GM21723 (cell line): ENCODE data around the gene RTN4IP1.
"Not testable (repeated sequence)": the region's sequence is repeated elsewhere in the genome, so short reads cannot be mapped to it uniquely, and the experiment has no call there.

Experiments used
- ATAC-seq: cut with Tn5 transposase; IDR thresholded peaks from one replicate; pipeline ENCODE4 v1.9.1; 2021; ENCODE audit warnings: mild to moderate bottlenecking, moderate library complexity; ENCODE audit not compliant: unreplicated experiment

Gene RTN4IP1

DNA sequence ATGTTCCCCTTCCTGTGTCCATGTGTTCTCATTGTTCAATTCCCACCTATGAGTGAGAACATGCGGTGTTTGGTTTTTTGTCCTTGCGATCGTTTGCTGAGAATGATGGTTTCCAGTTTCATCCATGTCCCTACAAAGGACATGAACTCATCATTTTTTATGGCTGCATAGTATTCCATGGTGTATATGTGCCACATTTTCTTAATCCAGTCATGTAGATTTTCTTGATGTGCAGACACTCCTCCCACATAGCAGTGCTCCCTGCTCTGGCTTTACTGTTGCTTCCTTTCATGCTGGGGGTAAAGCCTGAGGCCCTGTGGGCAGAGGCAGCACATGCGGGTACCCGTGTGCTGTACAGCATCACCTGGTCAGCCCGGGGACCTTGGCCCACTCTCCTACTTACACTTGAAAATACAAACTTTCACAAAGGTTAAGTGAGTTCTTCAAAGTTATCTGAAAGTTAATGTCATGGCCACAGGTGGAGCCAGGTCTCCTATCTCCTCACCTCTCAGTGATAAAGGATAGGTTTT lies 80.3 kb downstream of the RTN4IP1 start:
- not testable (repeated sequence) for ATAC-seq

DNA sequence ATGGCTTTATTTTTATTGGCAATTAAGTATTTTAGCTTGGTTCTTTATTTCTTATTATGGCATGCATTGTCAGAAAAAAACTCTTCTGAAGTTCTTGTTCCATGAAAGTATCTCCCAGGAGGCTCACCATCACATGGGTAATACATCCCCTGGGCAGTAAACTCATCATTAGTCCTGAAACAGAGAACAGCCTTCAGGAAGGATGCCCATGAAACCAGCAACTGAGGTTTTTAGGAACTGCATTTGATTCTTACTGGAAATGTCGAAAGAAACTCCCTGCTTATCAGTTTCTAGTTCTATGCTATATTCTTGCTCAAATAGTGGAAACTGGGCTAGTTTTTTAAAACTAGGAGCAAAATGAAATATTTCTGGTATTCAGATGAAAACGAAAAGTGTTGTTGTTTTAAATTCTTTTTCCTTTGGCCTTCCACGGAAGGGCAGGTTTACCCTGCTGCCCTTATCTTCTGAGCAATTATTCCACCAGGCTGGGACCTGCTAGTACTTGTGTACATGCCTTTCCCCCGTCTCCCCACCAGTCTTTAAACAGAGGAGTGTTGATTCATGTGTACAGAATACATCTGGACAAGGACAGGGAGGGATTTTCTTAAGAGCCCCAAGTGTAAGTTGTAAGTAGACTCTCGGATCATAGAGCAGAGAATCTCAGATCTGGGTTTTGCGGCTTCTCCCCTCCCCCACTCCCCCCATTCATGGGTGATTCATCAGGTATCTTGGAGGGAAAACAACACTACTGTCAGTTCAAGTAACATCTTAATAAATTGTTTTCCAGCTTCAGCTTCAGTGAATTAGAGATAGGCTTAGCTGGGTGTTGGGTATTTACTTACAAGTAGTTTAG lies 81.5 kb downstream of the RTN4IP1 start:
- no peak for ATAC-seq

DNA sequence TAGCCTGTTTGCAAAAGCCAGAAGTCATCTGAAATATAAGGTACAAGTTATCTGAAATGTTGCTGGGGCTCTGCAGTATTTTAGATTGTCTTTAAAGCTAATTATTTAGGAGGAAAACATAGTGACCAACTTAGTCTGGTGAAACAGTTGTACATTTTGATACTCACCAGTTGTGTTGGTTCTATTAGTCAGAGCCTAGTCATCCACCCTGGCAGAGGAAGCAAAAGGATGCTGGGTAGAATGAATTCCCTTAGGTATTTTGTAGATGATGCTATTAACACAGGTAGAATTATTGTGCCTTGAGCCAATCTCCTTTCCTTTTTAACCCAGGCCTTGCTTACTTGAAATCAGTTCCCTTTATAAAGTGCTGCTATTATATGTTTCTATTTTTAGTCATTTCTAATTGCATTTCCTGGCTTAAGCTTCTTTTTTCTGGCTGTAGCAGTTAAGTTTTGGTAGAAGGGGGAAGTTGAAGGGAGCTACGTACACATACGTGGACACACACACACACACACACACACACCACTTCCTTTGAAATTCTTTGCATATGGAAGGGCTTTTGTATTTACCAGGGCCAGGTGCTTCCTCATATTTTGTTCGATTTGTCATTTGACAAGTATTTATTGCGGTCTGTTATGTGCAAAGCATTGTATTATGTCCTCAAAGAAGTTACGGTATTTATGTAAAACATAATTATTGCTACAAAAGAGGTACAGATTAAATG lies 82.4 kb downstream of the RTN4IP1 start:
- no peak for ATAC-seq

DNA sequence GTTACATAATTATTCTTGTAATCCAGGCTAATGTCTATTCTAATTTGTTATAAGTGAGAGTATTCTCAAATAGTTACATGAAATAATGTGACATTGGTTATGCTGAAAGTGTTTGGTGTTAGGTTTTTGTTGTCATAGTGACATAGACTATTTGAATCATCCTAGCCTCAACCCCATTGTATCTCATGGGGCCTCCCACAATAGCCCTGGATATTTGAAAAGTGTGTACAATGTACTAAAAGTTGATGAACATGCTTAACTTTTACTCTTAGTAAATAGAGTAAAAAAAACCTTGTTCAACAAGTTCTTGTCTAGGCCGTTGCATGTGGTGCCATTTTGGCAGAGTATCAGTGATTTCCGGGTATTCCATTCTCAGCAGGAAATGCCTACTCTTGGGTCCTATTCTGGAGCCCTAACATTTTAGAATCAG lies 83.0 kb downstream of the RTN4IP1 start:
- no peak for ATAC-seq

DNA sequence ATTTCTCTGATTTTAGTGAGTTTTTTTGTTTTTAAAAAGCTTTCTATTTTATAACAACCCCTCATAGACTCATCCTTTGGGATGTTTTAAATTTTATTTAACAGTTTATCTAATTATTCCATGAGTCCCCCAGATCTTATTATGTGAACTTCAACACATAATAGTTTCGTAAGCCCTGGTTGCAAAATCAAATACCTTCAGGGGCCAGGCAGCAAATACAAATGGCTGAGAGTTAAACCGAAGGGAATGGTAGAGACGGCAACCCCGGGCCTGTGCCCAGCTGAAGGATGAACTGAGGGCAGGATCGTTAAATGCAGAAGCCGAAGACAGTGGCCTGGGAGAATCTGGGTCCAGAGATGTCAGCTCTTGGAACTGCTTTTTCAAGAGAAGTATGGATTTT lies 88.4 kb downstream of the RTN4IP1 start:
- no peak for ATAC-seq

DNA sequence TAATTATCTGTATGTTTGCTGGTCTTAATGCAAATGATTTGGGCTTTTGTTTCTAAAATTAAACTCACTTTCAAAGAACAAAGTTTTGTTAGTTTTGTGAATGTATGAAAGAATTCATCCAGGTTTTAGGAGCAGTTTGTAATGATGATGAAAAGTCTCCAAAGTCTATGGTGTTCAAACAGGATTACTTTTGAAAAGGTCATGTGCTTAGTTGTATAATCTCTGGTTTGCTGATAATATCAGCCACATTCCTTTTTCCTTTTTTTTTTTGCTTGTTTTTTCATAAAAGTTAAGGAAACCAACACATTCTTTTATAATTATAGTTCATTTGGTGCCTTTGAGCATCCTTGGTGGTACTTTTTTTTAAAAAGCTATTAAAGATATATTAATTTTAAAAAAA lies 88.9 kb downstream of the RTN4IP1 start:
- no peak for ATAC-seq

DNA sequence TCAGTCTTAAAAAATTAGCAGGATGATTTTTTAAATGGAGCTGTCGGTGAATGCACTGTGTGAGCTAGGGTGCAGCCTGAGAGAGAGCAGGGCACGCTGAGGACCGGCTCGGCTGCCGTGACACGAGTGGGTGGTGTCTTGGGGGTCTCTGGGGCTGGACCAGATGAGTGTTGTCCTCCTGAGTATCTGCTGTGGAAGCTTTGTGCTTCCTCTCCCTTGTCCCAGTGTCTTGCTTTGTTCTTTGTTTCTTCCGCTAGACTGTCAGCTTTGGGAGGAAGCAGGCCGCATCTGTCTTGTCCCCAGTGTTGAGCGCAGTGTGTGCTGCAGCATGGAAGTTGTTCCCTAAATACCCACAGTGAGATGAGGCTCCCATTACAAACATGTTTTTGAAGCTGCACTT lies 89.4 kb downstream of the RTN4IP1 start:
- no peak for ATAC-seq

DNA sequence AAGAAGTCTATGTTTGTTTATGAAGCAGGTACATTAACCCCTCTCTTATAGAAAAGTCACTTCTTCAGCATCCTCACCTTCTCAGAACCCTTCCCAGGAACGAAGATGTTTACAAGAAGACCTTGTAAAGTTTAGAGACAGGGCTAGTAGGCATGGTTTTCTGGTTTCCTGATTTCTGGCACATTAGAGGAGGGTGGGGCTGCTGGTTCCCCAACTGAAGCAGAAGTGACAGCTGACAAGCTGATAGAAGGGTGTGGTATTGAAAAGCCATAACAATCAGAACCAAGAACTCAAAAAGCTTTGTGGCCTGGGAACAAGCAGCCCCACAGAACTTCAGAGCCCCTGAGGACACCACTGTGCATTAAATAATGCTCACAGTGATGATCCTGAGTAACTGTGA lies 91.2 kb downstream of the RTN4IP1 start:
- ATAC-seq = no peak

DNA sequence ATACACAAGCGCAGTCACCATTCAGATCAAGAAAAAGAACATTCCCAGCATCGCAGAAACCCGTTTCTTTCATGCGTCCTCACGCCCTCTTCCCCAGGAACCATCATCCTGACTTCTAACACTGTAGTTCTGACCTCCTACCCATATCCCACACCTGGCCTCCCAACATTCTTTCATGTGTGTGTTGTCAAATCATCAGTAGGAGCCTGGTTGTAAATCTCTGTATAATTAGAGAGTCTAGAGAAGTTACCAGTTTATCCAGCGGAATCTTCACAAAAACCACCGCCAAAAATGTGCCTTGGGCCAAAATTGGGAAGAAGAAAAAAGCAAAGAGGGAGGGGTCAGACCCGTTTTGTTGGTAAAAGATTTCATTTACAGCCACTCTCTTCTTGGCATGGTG lies 91.6 kb downstream of the RTN4IP1 start:
- ATAC-seq = no peak

DNA sequence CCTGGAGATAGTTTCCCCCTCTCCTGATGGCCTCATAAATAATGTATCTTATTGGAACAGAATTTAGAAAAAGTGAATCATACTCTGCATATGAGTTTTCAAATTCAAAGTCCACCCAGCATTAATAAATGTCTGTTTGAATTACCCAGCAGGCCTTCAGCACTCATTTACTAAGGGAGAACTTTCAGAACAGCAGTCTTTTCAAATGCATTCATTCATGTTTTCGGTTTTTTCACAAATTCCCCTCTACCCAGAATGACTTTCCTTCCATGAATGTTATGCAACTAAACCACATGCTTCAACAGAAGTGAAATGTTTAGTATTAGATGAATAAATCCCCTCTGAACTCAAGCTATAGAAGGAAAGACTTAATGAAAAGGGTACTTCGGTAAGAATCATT lies 92.4 kb downstream of the RTN4IP1 start:
- ATAC-seq = no peak

DNA sequence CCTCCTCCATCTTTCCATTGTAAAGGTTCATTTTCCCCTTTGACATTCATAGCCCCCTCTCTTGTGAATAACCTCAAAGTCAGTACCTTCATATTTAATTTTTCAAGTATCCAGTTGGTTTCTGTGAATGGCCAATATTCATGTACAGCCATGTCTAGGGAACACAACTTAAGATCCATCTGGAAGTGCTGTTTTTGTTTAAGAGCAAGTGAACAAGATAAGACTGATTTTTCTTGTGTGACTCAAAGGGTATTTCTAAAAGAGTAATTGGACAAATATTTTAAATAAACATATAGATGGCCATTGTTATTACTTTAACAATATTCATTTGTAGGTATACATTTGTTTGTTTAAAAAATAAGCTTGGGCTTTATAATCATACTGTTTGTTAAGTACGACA lies 92.9 kb downstream of the RTN4IP1 start:
- ATAC-seq = no peak

DNA sequence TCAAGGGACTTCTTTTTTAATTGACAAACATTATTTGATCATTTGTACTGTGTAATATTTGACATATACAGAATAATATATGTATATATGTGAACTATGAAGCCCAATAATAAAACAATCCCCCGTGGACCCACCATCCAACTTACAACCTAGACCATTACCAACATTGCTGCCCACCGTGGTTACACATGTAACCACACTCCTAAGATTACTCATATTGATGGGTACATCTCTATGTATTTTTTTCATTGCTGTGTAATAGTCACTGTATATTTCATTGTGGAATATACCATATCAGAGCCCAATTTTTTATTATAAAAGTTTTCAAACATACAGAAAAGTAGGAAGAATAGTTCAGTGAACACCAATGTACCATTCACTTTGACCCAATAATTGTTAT lies 94.3 kb downstream of the RTN4IP1 start:
- no peak for ATAC-seq

DNA sequence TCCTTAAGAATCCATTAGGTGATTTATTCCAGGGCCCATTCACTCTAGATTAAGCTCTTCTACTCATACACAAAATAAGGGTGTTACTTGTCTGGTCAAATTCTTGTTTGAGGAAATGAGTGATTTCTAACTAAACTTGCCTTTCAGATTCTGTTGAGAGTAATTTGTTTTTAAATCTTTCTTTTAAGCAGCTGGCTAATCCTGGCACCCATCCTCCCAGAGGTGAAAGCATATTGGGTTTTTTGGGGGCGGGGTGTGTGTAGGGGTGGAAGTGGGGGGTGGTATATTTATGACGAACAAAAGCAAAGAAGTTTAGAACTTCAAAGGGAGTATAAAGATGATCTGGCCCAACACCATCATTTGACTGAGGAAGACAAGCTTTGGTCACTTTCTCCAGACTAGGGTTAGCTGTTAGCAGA lies 94.7 kb downstream of the RTN4IP1 start:
- ATAC-seq = no peak

DNA sequence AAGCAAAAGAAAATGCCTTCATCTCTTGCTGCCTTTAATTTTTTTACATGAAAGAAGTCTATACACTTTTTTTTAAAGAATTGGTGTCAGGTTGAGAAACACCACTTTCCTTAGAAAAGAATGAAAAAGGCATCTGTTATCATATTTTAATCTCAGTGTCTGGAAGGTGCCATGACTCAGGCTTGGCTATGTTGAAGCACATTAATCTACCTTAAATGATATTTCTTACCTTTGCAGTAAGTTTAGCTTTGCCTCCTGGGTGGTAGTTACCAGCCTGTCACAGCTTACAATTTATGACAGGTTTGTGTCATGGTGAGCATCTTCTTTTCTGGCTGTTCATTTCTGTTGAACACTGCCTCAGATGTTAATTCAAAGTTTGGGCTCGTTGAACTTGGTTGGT lies 95.3 kb downstream of the RTN4IP1 start:
- no peak for ATAC-seq

DNA sequence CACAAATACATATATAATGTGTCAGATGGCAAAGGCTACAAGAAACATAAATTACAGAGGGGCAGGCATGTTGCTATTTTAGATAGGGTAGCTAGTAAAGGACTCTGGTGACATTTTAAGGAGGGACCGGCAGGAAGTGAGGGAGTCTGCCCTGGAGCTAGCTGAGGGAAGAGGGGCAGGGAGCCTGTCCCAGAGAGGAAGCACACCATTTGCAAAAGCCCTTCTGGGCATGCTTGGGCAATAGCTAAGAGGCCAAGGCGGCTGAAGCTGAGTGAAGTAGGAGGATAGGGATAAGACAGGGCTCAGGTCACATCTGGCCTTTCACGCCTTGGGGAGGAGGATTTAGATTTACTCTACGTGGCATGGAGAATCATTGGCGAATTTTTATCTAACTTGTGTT lies 96.2 kb downstream of the RTN4IP1 start:
- no peak for ATAC-seq

DNA sequence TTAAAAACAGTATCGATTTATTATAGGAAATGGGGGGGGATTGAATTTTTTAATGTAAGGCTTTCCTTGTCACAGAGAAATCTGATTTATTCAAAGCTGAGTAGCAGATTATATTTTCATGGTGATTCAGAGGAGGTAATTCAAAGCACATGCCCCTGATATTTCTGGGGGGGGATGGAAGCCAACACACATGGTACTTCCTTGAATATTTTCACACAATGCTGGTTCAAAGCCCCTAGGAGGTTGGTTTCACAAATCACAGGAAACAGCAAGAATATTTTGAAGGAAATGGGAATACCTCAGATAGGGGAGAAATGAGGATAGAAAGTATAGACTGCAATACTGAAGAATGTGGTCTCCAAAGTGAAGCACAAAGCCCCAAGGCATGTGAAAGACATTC lies 98.8 kb downstream of the RTN4IP1 start:
- no peak for ATAC-seq

DNA sequence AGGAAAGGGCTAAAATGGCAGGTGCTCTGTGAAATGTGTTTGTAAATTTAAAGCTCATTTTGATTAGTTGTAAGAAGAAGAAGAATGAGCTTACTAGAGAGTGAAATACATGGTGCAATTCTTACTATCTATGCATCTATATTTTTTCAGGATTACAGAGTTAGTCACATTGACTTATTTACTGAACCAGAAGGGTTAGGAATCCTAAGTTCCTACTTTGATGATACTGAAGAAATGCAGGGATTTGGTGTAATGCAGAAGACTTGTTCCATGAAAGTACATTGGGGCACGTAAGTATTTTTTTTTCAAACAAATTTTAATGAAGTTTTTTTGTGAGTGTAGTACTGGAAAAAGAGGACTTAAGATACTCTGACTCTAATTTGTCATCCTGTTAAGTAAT lies 99.3 kb downstream of the RTN4IP1 start:
- no peak for ATAC-seq

DNA sequence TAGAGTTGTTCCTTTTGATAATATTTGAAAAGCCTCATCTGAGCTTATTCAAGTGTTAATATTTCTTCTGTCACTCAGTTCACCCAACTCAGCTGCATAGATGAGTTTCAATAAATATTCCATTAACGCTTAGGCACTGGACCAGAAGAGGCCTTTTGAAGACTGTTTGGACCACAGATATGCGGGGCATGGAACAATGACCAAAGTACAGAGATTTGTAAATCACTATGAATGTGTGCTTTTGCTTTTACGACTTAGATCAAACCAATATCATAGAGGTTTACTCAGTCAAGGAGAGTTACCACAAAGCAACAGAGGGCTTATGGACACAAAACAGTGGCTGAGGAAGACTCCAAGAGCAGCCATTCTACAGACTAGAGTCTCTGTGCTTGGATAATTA lies 99.9 kb downstream of the RTN4IP1 start:
- ATAC-seq = no peak

DNA sequence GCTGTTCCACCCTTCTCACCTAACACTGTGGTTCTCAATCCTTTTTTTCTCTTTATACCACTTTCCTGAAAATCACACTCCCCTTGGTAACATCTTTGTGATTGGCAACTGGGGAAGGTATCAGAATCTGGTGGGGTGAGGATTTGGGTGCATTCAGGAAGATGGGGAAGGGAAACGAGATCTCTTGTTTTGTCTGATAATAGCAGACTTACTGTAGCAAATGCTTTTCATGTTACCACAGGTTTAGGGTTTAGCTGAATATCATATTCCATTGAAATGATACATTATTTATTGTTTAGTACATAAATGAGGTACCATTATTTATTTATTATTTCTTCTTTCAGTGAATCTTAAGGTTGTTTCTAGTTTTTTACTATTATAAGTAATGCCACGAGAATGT lies 100.8 kb downstream of the RTN4IP1 start:
- ATAC-seq = no peak

DNA sequence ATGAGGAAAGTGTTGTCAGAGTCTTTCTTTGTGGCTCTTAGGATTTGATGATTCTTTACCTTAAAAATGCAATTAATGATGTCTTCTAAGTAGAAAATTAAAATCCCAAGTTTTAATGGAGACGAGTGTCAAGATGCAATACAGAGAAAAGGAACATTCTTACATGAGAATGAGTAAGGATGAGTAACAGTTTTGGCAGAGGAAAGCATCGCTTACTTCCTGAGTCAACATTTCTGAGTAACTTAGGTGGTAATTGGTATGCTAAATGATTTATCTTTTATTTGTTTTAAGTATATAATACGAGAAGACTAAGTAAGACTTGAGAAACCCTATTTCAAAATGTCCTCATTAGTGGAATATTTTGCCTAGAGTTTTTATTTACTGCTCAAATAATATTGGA lies 101.3 kb downstream of the RTN4IP1 start:
- ATAC-seq = no peak

DNA sequence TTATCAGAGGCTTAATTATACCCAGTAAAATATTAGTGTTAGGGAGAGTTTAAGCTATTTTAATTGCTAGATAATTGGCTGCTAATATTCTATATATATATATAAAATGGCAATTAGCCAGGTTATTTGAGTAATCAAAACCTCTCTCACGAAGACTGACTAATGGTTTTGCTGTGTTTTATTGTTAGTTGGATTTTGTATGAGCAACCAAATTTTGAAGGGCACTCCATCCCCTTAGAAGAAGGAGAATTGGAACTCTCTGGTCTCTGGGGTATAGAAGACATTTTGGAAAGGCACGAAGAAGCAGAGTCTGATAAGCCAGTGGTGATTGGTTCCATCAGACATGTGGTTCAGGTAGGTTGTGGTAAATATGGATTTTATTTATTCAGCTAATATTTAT lies 102.2 kb downstream of the RTN4IP1 start:
- ATAC-seq = no peak

DNA sequence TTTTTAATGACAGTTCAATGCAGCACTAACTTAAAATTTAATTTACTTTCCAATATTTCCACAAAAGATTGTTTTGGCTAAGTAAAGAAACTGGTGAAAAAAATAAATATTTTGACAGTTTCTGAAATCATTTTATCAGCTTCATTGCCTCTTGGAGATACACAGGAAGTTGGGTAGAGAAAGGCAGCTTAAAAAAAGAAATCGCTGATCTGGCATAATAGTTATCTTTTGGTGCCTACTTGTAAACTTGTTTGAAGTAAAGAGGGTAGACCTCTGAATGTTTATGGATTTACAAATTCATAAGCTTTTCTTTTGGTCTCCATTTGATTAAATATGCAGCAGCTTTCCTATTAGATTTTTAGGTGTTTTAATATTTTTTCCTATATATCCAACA lies 103.4 kb downstream of the RTN4IP1 start:
- ATAC-seq = no peak
